Measurements from ENCODE around the gene ARG2.
A peak's percentile ranks its signal among the peaks of the same experiment; 100 is the strongest.

ARG2 gene

DNA sequence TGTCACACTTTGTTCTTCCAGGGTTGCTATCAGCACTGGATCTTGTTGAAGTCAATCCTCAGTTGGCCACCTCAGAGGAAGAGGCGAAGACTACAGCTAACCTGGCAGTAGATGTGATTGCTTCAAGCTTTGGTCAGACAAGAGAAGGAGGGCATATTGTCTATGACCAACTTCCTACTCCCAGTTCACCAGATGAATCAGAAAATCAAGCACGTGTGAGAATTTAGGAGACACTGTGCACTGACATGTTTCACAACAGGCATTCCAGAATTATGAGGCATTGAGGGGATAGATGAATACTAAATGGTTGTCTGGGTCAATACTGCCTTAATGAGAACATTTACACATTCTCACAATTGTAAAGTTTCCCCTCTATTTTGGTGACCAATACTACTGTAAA is 31.0 kb downstream of the ARG2 start:
- peaks cover 70 to 72% of the 10 kb centered on the region in 2 donors for H3K36me3 ChIP-seq (ENCODE audit: control insufficient read depth in 2 of 2, insufficient read depth in 2 of 2, low read length in 2 of 2)
- H3K27me3 ChIP-seq (ENCODE audit: control insufficient read depth in 2 of 2, insufficient read depth in 2 of 2, low read length in 2 of 2): no peaks in the 10 kb centered on the region
- H3K9me3 ChIP-seq (ENCODE audit: control insufficient read depth in 2 of 2, low read length in 2 of 2): no peaks in the 10 kb centered on the region
- no peak overlapping the region for H3K9ac ChIP-seq (ENCODE audit: low read depth in 1 of 2, low read length in 2 of 2)
- H3K27ac ChIP-seq (ENCODE audit: low read depth in 2 of 2, low read length in 2 of 2): no peak overlapping the region
- H3K4me1 ChIP-seq (ENCODE audit: control insufficient read depth in 2 of 2, insufficient read depth in 2 of 2, low read length in 2 of 2): no peaks in the 10 kb centered on the region
- H3K4me3 ChIP-seq (ENCODE audit: low read length in 2 of 2): no peak overlapping the region

- H3K36me3 ChIP-seq (ENCODE audit: control insufficient read depth in 2 of 2, insufficient read depth in 2 of 2, low read length in 2 of 2): peaks cover 74 to 78% of the 10 kb centered on the region in 2 donors
- no peaks in the 10 kb centered on the region for H3K4me1 ChIP-seq (ENCODE audit: control insufficient read depth in 2 of 2, insufficient read depth in 2 of 2, low read length in 2 of 2)
- H3K9ac ChIP-seq (ENCODE audit: low read depth in 1 of 2, low read length in 2 of 2): no peak overlapping the region
- H3K9me3 ChIP-seq (ENCODE audit: control insufficient read depth in 2 of 2, low read length in 2 of 2): no peaks in the 10 kb centered on the region
- no peaks in the 10 kb centered on the region for H3K27me3 ChIP-seq (ENCODE audit: control insufficient read depth in 2 of 2, insufficient read depth in 2 of 2, low read length in 2 of 2)
- no peak overlapping the region for H3K27ac ChIP-seq (ENCODE audit: low read depth in 2 of 2, low read length in 2 of 2)
- no peak overlapping the region for H3K4me3 ChIP-seq (ENCODE audit: low read length in 2 of 2)
Observed at GRCh38 chr14:67652189-67652588, 32.5 kb downstream of the ARG2 start.

DNA sequence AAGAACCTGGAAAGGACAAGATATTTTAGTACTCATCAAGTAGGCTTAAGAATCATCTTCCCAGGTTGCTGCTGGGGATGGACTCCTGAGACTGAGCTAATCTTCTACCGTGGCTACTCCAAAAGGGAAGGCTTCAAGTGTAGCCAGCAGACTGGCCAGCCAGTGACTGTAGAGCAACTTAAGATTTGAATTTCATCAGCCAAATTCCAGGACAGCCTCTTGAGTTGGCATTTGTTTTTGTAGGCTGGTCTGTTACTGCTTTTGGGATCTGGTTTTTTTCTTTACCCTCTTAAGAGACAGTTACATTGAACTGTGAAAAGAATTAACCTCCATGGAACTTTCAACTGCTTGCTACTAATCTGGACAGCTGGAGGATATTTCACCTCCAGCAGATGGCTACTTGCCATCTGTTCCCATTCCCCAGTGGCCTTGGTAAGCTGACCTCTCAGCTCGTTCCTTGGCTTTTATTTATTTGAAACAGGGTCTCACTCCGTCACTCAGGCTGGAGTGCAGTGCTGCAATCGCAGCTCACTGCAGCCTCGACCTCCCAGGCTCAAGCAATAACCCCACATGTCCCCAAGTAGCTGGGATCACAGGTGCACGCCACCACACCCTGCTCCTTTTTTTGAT is 34.0 kb downstream of the ARG2 start:
- no peaks in the 10 kb centered on the region for H3K4me1 ChIP-seq (ENCODE audit: control insufficient read depth in 2 of 2, insufficient read depth in 2 of 2, low read length in 2 of 2)
- no peaks in the 10 kb centered on the region for H3K27me3 ChIP-seq (ENCODE audit: control insufficient read depth in 2 of 2, insufficient read depth in 2 of 2, low read length in 2 of 2)
- no peak overlapping the region for H3K4me3 ChIP-seq (ENCODE audit: low read length in 2 of 2)
- H3K36me3 ChIP-seq (ENCODE audit: control insufficient read depth in 2 of 2, insufficient read depth in 2 of 2, low read length in 2 of 2): peaks cover 73% of the 10 kb centered on the region in 2 donors
- no peak overlapping the region for H3K27ac ChIP-seq (ENCODE audit: low read depth in 2 of 2, low read length in 2 of 2)
- H3K9me3 ChIP-seq (ENCODE audit: control insufficient read depth in 2 of 2, low read length in 2 of 2): no peaks in the 10 kb centered on the region
- no peak overlapping the region for H3K9ac ChIP-seq (ENCODE audit: low read depth in 1 of 2, low read length in 2 of 2)

- Histone ChIP-seq H3K4me1 (ENCODE audit: control insufficient read depth in 2 of 2, insufficient read depth in 2 of 2, low read length in 2 of 2) (peaks cover 0 to 5% of the 10 kb centered on the region in 2 donors), H3K9ac (ENCODE audit: low read depth in 1 of 2, low read length in 2 of 2) (no peak overlapping the region), H3K4me3 (ENCODE audit: low read length in 2 of 2) (no peak overlapping the region), H3K27me3 (ENCODE audit: control insufficient read depth in 2 of 2, insufficient read depth in 2 of 2, low read length in 2 of 2) (no peaks in the 10 kb centered on the region), H3K36me3 (ENCODE audit: control insufficient read depth in 2 of 2, insufficient read depth in 2 of 2, low read length in 2 of 2) (peaks cover 15 to 16% of the 10 kb centered on the region in 2 donors), H3K9me3 (ENCODE audit: control insufficient read depth in 2 of 2, low read length in 2 of 2) (no peaks in the 10 kb centered on the region), H3K27ac (ENCODE audit: low read depth in 2 of 2, low read length in 2 of 2) (no peak overlapping the region)
Observed at GRCh38 chr14:67663633-67664032, 43.9 kb downstream of the ARG2 start.

DNA sequence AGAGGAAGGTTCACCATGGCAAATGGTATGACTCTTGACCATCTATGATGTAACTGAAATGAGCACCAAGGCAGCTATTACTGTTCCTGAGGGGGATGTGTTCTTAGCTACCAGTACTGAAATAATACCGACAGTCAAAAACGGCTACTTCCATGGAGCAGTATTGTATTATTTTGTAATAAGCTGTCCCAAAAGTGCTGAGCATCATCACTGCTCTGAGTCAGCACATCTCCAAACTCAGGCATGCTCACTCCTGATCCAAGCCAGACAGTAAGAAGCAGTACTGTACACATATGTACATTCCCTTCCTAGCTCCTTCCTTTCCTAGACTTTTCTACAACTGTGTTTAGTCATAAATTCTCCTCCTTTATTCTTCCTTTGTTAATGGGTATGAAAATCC is 46.1 kb downstream of the ARG2 start:
- Histone ChIP-seq H3K9ac (ENCODE audit: low read depth in 1 of 2, low read length in 2 of 2) (no peak overlapping the region), H3K27ac (ENCODE audit: low read depth in 2 of 2, low read length in 2 of 2) (no peak overlapping the region), H3K9me3 (ENCODE audit: control insufficient read depth in 2 of 2, low read length in 2 of 2) (no peaks in the 10 kb centered on the region), H3K4me1 (ENCODE audit: control insufficient read depth in 2 of 2, insufficient read depth in 2 of 2, low read length in 2 of 2) (peaks cover 0 to 5% of the 10 kb centered on the region in 2 donors), H3K36me3 (ENCODE audit: control insufficient read depth in 2 of 2, insufficient read depth in 2 of 2, low read length in 2 of 2) (peaks cover 0 to 3% of the 10 kb centered on the region in 2 donors), H3K27me3 (ENCODE audit: control insufficient read depth in 2 of 2, insufficient read depth in 2 of 2, low read length in 2 of 2) (no peaks in the 10 kb centered on the region), H3K4me3 (ENCODE audit: low read length in 2 of 2) (no peak overlapping the region)

- Histone ChIP-seq H3K9ac (ENCODE audit: low read depth in 1 of 2, low read length in 2 of 2) (no peak overlapping the region), H3K9me3 (ENCODE audit: control insufficient read depth in 2 of 2, low read length in 2 of 2) (no peaks in the 10 kb centered on the region), H3K27ac (ENCODE audit: low read depth in 2 of 2, low read length in 2 of 2) (no peak overlapping the region), H3K4me1 (ENCODE audit: control insufficient read depth in 2 of 2, insufficient read depth in 2 of 2, low read length in 2 of 2) (peaks cover 0 to 5% of the 10 kb centered on the region in 2 donors), H3K36me3 (ENCODE audit: control insufficient read depth in 2 of 2, insufficient read depth in 2 of 2, low read length in 2 of 2) (peaks cover 0 to 2% of the 10 kb centered on the region in 2 donors), H3K4me3 (ENCODE audit: low read length in 2 of 2) (no peak overlapping the region), H3K27me3 (ENCODE audit: control insufficient read depth in 2 of 2, insufficient read depth in 2 of 2, low read length in 2 of 2) (no peaks in the 10 kb centered on the region)
Observed at GRCh38 chr14:67666750-67667449, 47.2 kb downstream of the ARG2 start.

GRCh38 chr14:67668559-67668958 is 48.8 kb downstream of the ARG2 start:
- Histone ChIP-seq H3K27ac (ENCODE audit: low read depth in 2 of 2, low read length in 2 of 2) (no peak overlapping the region), H3K27me3 (ENCODE audit: control insufficient read depth in 2 of 2, insufficient read depth in 2 of 2, low read length in 2 of 2) (no peaks in the 10 kb centered on the region), H3K36me3 (ENCODE audit: control insufficient read depth in 2 of 2, insufficient read depth in 2 of 2, low read length in 2 of 2) (peaks cover 0 to 2% of the 10 kb centered on the region in 2 donors), H3K9me3 (ENCODE audit: control insufficient read depth in 2 of 2, low read length in 2 of 2) (no peaks in the 10 kb centered on the region), H3K4me1 (ENCODE audit: control insufficient read depth in 2 of 2, insufficient read depth in 2 of 2, low read length in 2 of 2) (peaks cover 3 to 14% of the 10 kb centered on the region in 2 donors), H3K4me3 (ENCODE audit: low read length in 2 of 2) (no peak overlapping the region), H3K9ac (ENCODE audit: low read depth in 1 of 2, low read length in 2 of 2) (no peak overlapping the region)

- Histone ChIP-seq H3K27me3 (ENCODE audit: control insufficient read depth in 2 of 2, insufficient read depth in 2 of 2, low read length in 2 of 2) (no peaks in the 10 kb centered on the region), H3K36me3 (ENCODE audit: control insufficient read depth in 2 of 2, insufficient read depth in 2 of 2, low read length in 2 of 2) (peaks cover 0 to 2% of the 10 kb centered on the region in 2 donors), H3K4me3 (ENCODE audit: low read length in 2 of 2) (peak overlapping the region; percentile 69 to 96), H3K27ac (ENCODE audit: low read depth in 2 of 2, low read length in 2 of 2) (no peak overlapping the region), H3K9me3 (ENCODE audit: control insufficient read depth in 2 of 2, low read length in 2 of 2) (no peaks in the 10 kb centered on the region), H3K9ac (ENCODE audit: low read depth in 1 of 2, low read length in 2 of 2) (peak overlapping the region; percentile 86 to 95), H3K4me1 (ENCODE audit: control insufficient read depth in 2 of 2, insufficient read depth in 2 of 2, low read length in 2 of 2) (peaks cover 10 to 14% of the 10 kb centered on the region in 2 donors)
Observed at GRCh38 chr14:67673451-67673850, 53.7 kb downstream of the ARG2 start.

- H3K4me3 ChIP-seq (ENCODE audit: low read length in 2 of 2): peak overlapping the region; percentile 69 to 96
- H3K36me3 ChIP-seq (ENCODE audit: control insufficient read depth in 2 of 2, insufficient read depth in 2 of 2, low read length in 2 of 2): peaks cover 0 to 2% of the 10 kb centered on the region in 2 donors
- no peaks in the 10 kb centered on the region for H3K27me3 ChIP-seq (ENCODE audit: control insufficient read depth in 2 of 2, insufficient read depth in 2 of 2, low read length in 2 of 2)
- H3K9me3 ChIP-seq (ENCODE audit: control insufficient read depth in 2 of 2, low read length in 2 of 2): no peaks in the 10 kb centered on the region
- H3K9ac ChIP-seq (ENCODE audit: low read depth in 1 of 2, low read length in 2 of 2): peak overlapping the region; percentile 86 to 95
- peaks cover 10 to 14% of the 10 kb centered on the region in 2 donors for H3K4me1 ChIP-seq (ENCODE audit: control insufficient read depth in 2 of 2, insufficient read depth in 2 of 2, low read length in 2 of 2)
- peak overlapping the region; percentile 94 to 96 for H3K27ac ChIP-seq (ENCODE audit: low read depth in 2 of 2, low read length in 2 of 2)
Observed at GRCh38 chr14:67674139-67674479, 54.4 kb downstream of the ARG2 start.

GRCh38 chr14:67674480-67675218 is 54.9 kb downstream of the ARG2 start, which contains the start of gene VTI1B:
TSS of gene VTI1B (minus strand) at chr14:67674632. CDS start at chr14:67674489, 143 bp downstream.
- H3K36me3 ChIP-seq (ENCODE audit: control insufficient read depth in 2 of 2, insufficient read depth in 2 of 2, low read length in 2 of 2): peaks cover 0 to 2% of the 10 kb centered on the region in 2 donors
- H3K27ac ChIP-seq (ENCODE audit: low read depth in 2 of 2, low read length in 2 of 2): peak within 1 kb of the TSS; percentile 94 to 96
- H3K9me3 ChIP-seq (ENCODE audit: control insufficient read depth in 2 of 2, low read length in 2 of 2): no peaks in the 10 kb centered on the region
- peaks cover 10 to 14% of the 10 kb centered on the region in 2 donors for H3K4me1 ChIP-seq (ENCODE audit: control insufficient read depth in 2 of 2, insufficient read depth in 2 of 2, low read length in 2 of 2)
- H3K4me3 ChIP-seq (ENCODE audit: low read length in 2 of 2): peak within 1 kb of the TSS; percentile 69 to 96
- H3K27me3 ChIP-seq (ENCODE audit: control insufficient read depth in 2 of 2, insufficient read depth in 2 of 2, low read length in 2 of 2): no peaks in the 10 kb centered on the region
- peak within 1 kb of the TSS; percentile 86 to 95 for H3K9ac ChIP-seq (ENCODE audit: low read depth in 1 of 2, low read length in 2 of 2)
